Measurements from ENCODE around the gene TRANK1. TPM values are rescaled to one million over a fixed set of nuclear protein-coding genes. Genes with fewer than 3 reads are reported as not detected.

TRANK1 gene
- total and polyA plus RNA-seq, 2 of the 8 experiments (the other 6 are each of a cell fraction or from before 2014, with no cell fraction given): 2.9 to 8.8 TPM

- Histone ChIP-seq H3K56ac (replicated peaks; ENCODE audit: insufficient read length, low read depth, low read length) (no peak overlapping the region), H3K4me3 (ENCODE audit: extremely low read depth in 1 of 4, insufficient read depth in 2 of 4, low read depth in 3 of 4, low read length in 4 of 4) (no peak overlapping the region), H4K5ac (ENCODE audit: insufficient read length, low read depth, low read length) (no peak overlapping the region), H2BK5ac (ENCODE audit: low read depth, low read length) (no peak overlapping the region), H3K9ac (replicated peaks in 1 of 4; ENCODE audit: extremely low read depth in 1 of 4, low read depth in 3 of 4, low read length in 3 of 4) (no peak overlapping the region), H2AK5ac (ENCODE audit: low read depth, low read length) (no peak overlapping the region), H3K23me2 (ENCODE audit: low read depth, low read length) (no peaks in the 10 kb centered on the region), H4K20me1 (replicated peaks in 1 of 2; ENCODE audit: control insufficient read depth in 1 of 2, insufficient read depth in 2 of 2, low read length in 2 of 2) (no peaks in the 10 kb centered on the region), H3K79me2 (ENCODE audit: control insufficient read depth in 1 of 2, insufficient read depth in 2 of 2, low read length in 2 of 2) (no peaks in the 10 kb centered on the region), H3K4ac (replicated peaks; ENCODE audit: insufficient read length, low read depth, low read length) (no peak overlapping the region), H3K4me2 (ENCODE audit: insufficient read depth in 1 of 2, low read depth in 2 of 2, low read length in 2 of 2) (no peak overlapping the region), H2AFZ (ENCODE audit: low read length) (no peak overlapping the region), H4K8ac (ENCODE audit: extremely low read depth, insufficient read depth, low read length) (no peak overlapping the region), H3K79me1 (ENCODE audit: low read depth, low read length) (no peaks in the 10 kb centered on the region; the same call in 1 of the 2 replicates), H3K36me3 (ENCODE audit: control insufficient read depth in 2 of 4, insufficient read depth in 4 of 4, low read length in 3 of 4) (no peaks in the 10 kb centered on the region), H3K27ac (ENCODE audit: low read depth, low read length) (no peak overlapping the region), H3K27me3 (replicated peaks in 1 of 4; ENCODE audit: control insufficient read depth in 3 of 4, extremely low read depth in 1 of 4, insufficient read depth in 3 of 4, low read length in 3 of 4) (no peaks in the 10 kb centered on the region), H3K14ac (ENCODE audit: insufficient read length) (no peak overlapping the region), H3K9me3 (ENCODE audit: insufficient read depth in 2 of 2, low read depth in 1 of 2, low read length in 1 of 2) (no peaks in the 10 kb centered on the region), H2BK15ac (ENCODE audit: low read length) (no peak overlapping the region), H3K18ac (ENCODE audit: extremely low read depth, low read length) (no peak overlapping the region), H3K23ac (ENCODE audit: insufficient read length) (no peak overlapping the region), H2BK12ac (ENCODE audit: low read depth, low read length) (no peak overlapping the region), H3K4me1 (replicated peaks in 1 of 4; ENCODE audit: control insufficient read depth in 3 of 4, insufficient read depth in 4 of 4, low read length in 3 of 4) (no peaks in the 10 kb centered on the region), H2BK20ac (ENCODE audit: low read length) (no peak overlapping the region), H4K91ac (replicated peaks; ENCODE audit: insufficient read length, low read length) (no peak overlapping the region), H2BK120ac (replicated peaks; ENCODE audit: low read depth, low read length) (no peak overlapping the region)
- POLR2A ChIA-PET (ENCODE audit: partially characterized antibody): no interaction called here
- FAIRE-seq (no peak), DNase-seq (ENCODE audit: low read depth in 1 of 2, low spot score in 2 of 2) (peak in 1 of 2 experiments; percentile 27)
- CTCF ChIA-PET (ENCODE audit: partially characterized antibody): interaction anchor here (0.5 to 2.9 kb wide), 9 partner anchors 8 to 138 kb away, joined by 3 to 14 read pairs (median 4); no protein-coding TSS in a partner anchor
- WGBS, 2 experiments (ENCODE audit: extremely low coverage in 1 of 2, insufficient coverage in 1 of 2, insufficient read length in 1 of 2, insufficient replicate concordance in 2 of 2, low coverage in 1 of 2, low lambda C conversion rate in 2 of 2, missing lambda C conversion rate in 1 of 2): 93% methylated on average over 7 of the region's 7 CpGs; no CpG with 5 or more reads in 1 of the 2 experiments
- TF ChIP-seq USF2 (IDR thresholded peaks at IDR 0.05; ENCODE audit: low read length) (no peak), TCF12 (IDR thresholded peaks at IDR 0.05; ENCODE audit: low read depth, low read length) (no peak), KDM5A (IDR thresholded peaks at IDR 0.05; ENCODE audit: low read length) (no peak), TEAD4 (IDR thresholded peaks at IDR 0.05; ENCODE audit: low read depth, low read length) (no peak), SRF (IDR thresholded peaks at IDR 0.05; ENCODE audit: low read depth, low read length) (no peak), KDM1A (IDR thresholded peaks at IDR 0.05; ENCODE audit: borderline replicate concordance, low read length) (no peak), MAFK (IDR thresholded peaks at IDR 0.05; ENCODE audit: low read depth, low read length) (no peak), POU5F1 (IDR thresholded peaks at IDR 0.05; ENCODE audit: low read depth, low read length) (no peak), YY1 (IDR thresholded peaks at IDR 0.05; ENCODE audit: low read depth, low read length) (no peak), SP1 (IDR thresholded peaks at IDR 0.05; ENCODE audit: low read depth, low read length) (no peak), RBBP5 (IDR thresholded peaks at IDR 0.05; ENCODE audit: borderline replicate concordance, low read depth, low read length) (no peak)
Measured at GRCh38 chr3:36876181-36876936, 68.5 kb downstream of the TRANK1 start.

Data from H1 (cell line).